HepG2 (cell line): ENCODE data around the gene PGC. TPM values are rescaled to one million over a fixed set of nuclear protein-coding genes. Genes with fewer than 3 reads are reported as not detected.
A peak's percentile ranks its signal among the peaks of the same experiment; 100 is the strongest.

Experiments used
- ARNT ChIP-seq: fragments of 450-650 bp; IDR thresholded peaks from 2 replicates; pipeline ENCODE4 v1.6.1; 2017
- ARNTL ChIP-seq: sonication (generic); formaldehyde crosslinking; IDR thresholded peaks from 2 replicates; pipeline ENCODE4 v1.4.0; 2020; ENCODE audit warnings: mild to moderate bottlenecking, missing genetic modification reagents
- ATF1 ChIP-seq: IDR thresholded peaks from 2 replicates; pipeline ENCODE4 v1.6.1; 2016; ENCODE audit warnings: mild to moderate bottlenecking, control low read depth
- CEBPB ChIP-seq: IDR thresholded peaks from 2 replicates; pipeline ENCODE4 v1.6.1; 2011; ENCODE audit warnings: low read depth, low read length, improper control_type of control experiment, borderline replicate concordance
- FOXA1 ChIP-seq, 2 experiments: fragments of 450-650 bp in 1 of 2; sonication (generic) in 1 of 2; formaldehyde crosslinking in 1 of 2; IDR thresholded peaks; 2 replicates each; pipeline versions ENCODE4 v1.4.0 to v1.6.1; 2016 to 2020; ENCODE audit warnings: missing genetic modification reagents in 1 of 2
- FOXP4 ChIP-seq: sonication (generic); formaldehyde crosslinking; IDR thresholded peaks from 2 replicates; pipeline ENCODE4 v1.4.0; 2020; ENCODE audit warnings: missing genetic modification reagents
- GATAD2A ChIP-seq: IDR thresholded peaks from 2 replicates; pipeline ENCODE4 v1.6.1; 2016
- GLI4 ChIP-seq: sonication (generic); formaldehyde crosslinking; IDR thresholded peaks from 2 replicates; pipeline ENCODE4 v1.5.1; 2020; ENCODE audit warnings: missing genetic modification reagents, mild to moderate bottlenecking, moderate library complexity, borderline replicate concordance
- HDAC2 ChIP-seq: sonication (generic); formaldehyde crosslinking; IDR thresholded peaks from 2 replicates; pipeline ENCODE4 v1.4.0; 2020; ENCODE audit warnings: missing genetic modification reagents
- HNRNPLL ChIP-seq: fragments of 200-400 bp; formaldehyde crosslinking; IDR thresholded peaks from 2 replicates; pipeline ENCODE4 v1.6.1; 2017; ENCODE audit warnings: mild to moderate bottlenecking, low read depth, low read length; ENCODE audit not compliant: poor library complexity, severe bottlenecking
- HOXA3 ChIP-seq: sonication (generic); formaldehyde crosslinking; IDR thresholded peaks from 2 replicates; pipeline ENCODE4 v1.5.0; 2020; ENCODE audit warnings: missing genetic modification reagents
- IRF2 ChIP-seq: IDR thresholded peaks from 2 replicates; pipeline ENCODE4 v1.6.1; 2018; ENCODE audit warnings: missing genetic modification reagents, missing compliant biosample characterization
- MXD3 ChIP-seq: IDR thresholded peaks from 2 replicates; pipeline ENCODE4 v1.6.1; 2016; ENCODE audit warnings: mild to moderate bottlenecking, missing biosample characterization, missing genetic modification reagents
- RAD51 ChIP-seq: fragments of 450-650 bp; IDR thresholded peaks from 2 replicates; pipeline ENCODE4 v1.6.1; 2016; ENCODE audit warnings: borderline replicate concordance
- SMAD1 ChIP-seq: sonication (generic); formaldehyde crosslinking; IDR thresholded peaks from 2 replicates; pipeline ENCODE4 v1.4.0; 2020; ENCODE audit warnings: missing genetic modification reagents, low read depth, mild to moderate bottlenecking, borderline replicate concordance
- SP140L ChIP-seq: sonication (generic); formaldehyde crosslinking; IDR thresholded peaks from 2 replicates; pipeline ENCODE4 v1.4.0; 2020; ENCODE audit warnings: missing genetic modification reagents, borderline replicate concordance
- SPEN ChIP-seq: sonication (generic); formaldehyde crosslinking; IDR thresholded peaks from 2 replicates; pipeline ENCODE4 v1.5.1; 2020; ENCODE audit warnings: low read depth, mild to moderate bottlenecking, missing genetic modification reagents
- ZFP82 ChIP-seq: sonication (generic); formaldehyde crosslinking; IDR thresholded peaks from 2 replicates; pipeline ENCODE4 v1.5.1; 2020; ENCODE audit warnings: mild to moderate bottlenecking, missing genetic modification reagents, borderline replicate concordance
- ZNF513 ChIP-seq: sonication (generic); formaldehyde crosslinking; conservative IDR thresholded peaks from 2 replicates; pipeline ENCODE4 v1.5.0; 2020; ENCODE audit warnings: missing genetic modification reagents
- ZNF605 ChIP-seq: sonication (generic); formaldehyde crosslinking; IDR thresholded peaks from 2 replicates; pipeline ENCODE4 v1.8.0; 2022; ENCODE audit warnings: mild to moderate bottlenecking, missing genetic modification reagents
- ZNF614 ChIP-seq: IDR thresholded peaks from 2 replicates; pipeline ENCODE4 v1.6.1; 2018; ENCODE audit warnings: missing biosample characterization, missing genetic modification reagents, inconsistent platforms, borderline replicate concordance
- ZNF747 ChIP-seq: sonication (generic); formaldehyde crosslinking; IDR thresholded peaks from 2 replicates; pipeline ENCODE4 v1.8.1; 2023; ENCODE audit warnings: missing genetic modification reagents, mild to moderate bottlenecking, borderline replicate concordance
- ZNF772 ChIP-seq: sonication (generic); formaldehyde crosslinking; IDR thresholded peaks from 2 replicates; pipeline ENCODE4 v1.5.0; 2020; ENCODE audit warnings: mild to moderate bottlenecking, missing genetic modification reagents
- ZNF792 ChIP-seq: IDR thresholded peaks from 2 replicates; pipeline ENCODE4 v1.6.1; 2016
- polyA plus RNA-seq, 8 experiments: library from polyadenylated mRNA; depleted of rRNA in 3 of 8; stranded (reverse) in 7 of 8; unstranded in 1 of 8; fragments of >200 nt; fragmentation: Illumina TruSeq in 4 of 8; extraction: Trizol in 4 of 8; gene quantifications; 2 replicates each; pipeline versions ENCODE4 v1.2.1 to v1.2.3, GENCODE V29; 2011 to 2016; ENCODE audit warnings: low read depth in 4 of 8, missing spikeins in 1 of 8, mixed read lengths in 1 of 8; ENCODE audit not compliant: insufficient read depth in 1 of 8
- total RNA-seq, 5 experiments: library from RNA; depleted of rRNA; stranded (reverse); fragments of >200 nt; fragmentation: Illumina TruSeq; extraction: Trizol; gene quantifications; 2 replicates each; pipeline ENCODE4 v1.2.3, GENCODE V29; 2016; ENCODE audit warnings: low read depth in 1 of 5
- TF ChIP-seq, protein P1 (sequence below): sonication (generic); formaldehyde crosslinking; IDR thresholded peaks from 2 replicates; pipeline ENCODE4 v1.5.0; 2020; ENCODE audit warnings: missing genetic modification reagents, mild to moderate bottlenecking, borderline replicate concordance
- TF ChIP-seq, protein P2 (sequence below): sonication (generic); formaldehyde crosslinking; IDR thresholded peaks from 2 replicates; pipeline ENCODE4 v1.5.1; 2020; ENCODE audit warnings: missing genetic modification reagents, mild to moderate bottlenecking, borderline replicate concordance

PGC gene
- total and polyA plus RNA-seq, 2 of the 13 experiments (the other 11 are each of a cell fraction or from before 2014, with no cell fraction given), result 426 to 502 TPM

- no peak for TF ChIP-seq SP140L
- no peak for TF ChIP-seq ZFP82 (CRISPR knock-in tag)
- TF ChIP-seq, protein P1, sequence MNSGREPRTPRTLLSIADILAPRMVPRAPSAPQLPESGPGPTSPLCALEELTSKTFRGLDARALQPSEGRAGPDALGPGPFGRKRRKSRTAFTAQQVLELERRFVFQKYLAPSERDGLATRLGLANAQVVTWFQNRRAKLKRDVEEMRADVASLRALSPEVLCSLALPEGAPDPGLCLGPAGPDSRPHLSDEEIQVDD, result no peak
- TF ChIP-seq ARNT, result no peak
- TF ChIP-seq CEBPB, result peak; percentile 100
- TF ChIP-seq GATAD2A (CRISPR knock-in tag), result peak; percentile 79
- TF ChIP-seq HOXA3 (CRISPR knock-in tag), result peak; percentile 88
- peak; percentile 88 for TF ChIP-seq ZNF792 (CRISPR knock-in tag)
- peak; percentile 45; the same call in 1 of the 2 replicates for TF ChIP-seq IRF2 (CRISPR knock-in tag)
- no peak for TF ChIP-seq ARNTL (CRISPR knock-in tag)
- peak; percentile 86 for TF ChIP-seq ZNF614
- TF ChIP-seq ZNF605 (CRISPR knock-in tag), result peak; percentile 82
- TF ChIP-seq RAD51, result no peak
- TF ChIP-seq ZNF747 (CRISPR knock-in tag), result no peak
- peak; percentile 57 for TF ChIP-seq MXD3 (CRISPR knock-in tag)
- peak; percentile 89; the same call in 1 of the 2 replicates for TF ChIP-seq GLI4 (CRISPR knock-in tag)
- peak; percentile 67 for TF ChIP-seq HNRNPLL
- TF ChIP-seq FOXP4 (CRISPR knock-in tag), result peak; percentile 74
- peak; percentile 79; the same call in 1 of the 2 replicates for TF ChIP-seq SPEN (CRISPR knock-in tag)
- TF ChIP-seq ZNF513 (CRISPR knock-in tag), result no peak
- TF ChIP-seq FOXA1 (IDR thresholded peaks at IDR 0.05), result no peak
- TF ChIP-seq FOXA1 (CRISPR knock-in tag; IDR thresholded peaks at IDR 0.05), result no peak
- TF ChIP-seq, protein P2, sequence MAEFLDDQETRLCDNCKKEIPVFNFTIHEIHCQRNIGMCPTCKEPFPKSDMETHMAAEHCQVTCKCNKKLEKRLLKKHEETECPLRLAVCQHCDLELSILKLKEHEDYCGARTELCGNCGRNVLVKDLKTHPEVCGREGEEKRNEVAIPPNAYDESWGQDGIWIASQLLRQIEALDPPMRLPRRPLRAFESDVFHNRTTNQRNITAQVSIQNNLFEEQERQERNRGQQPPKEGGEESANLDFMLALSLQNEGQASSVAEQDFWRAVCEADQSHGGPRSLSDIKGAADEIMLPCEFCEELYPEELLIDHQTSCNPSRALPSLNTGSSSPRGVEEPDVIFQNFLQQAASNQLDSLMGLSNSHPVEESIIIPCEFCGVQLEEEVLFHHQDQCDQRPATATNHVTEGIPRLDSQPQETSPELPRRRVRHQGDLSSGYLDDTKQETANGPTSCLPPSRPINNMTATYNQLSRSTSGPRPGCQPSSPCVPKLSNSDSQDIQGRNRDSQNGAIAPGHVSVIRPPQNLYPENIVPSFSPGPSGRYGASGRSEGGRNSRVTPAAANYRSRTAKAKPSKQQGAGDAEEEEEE (CRISPR knock-in tag), result peak; percentile 53; the same call in 1 of the 2 replicates
- no peak for TF ChIP-seq ATF1 (CRISPR knock-in tag)
- TF ChIP-seq SMAD1 (CRISPR knock-in tag), result no peak
- TF ChIP-seq ZNF772 (CRISPR knock-in tag), result no peak
- TF ChIP-seq HDAC2 (CRISPR knock-in tag), result peak; percentile 83; the same call in 1 of the 2 replicates
These were observed 23.5 kb downstream of the PGC start (continued) for GRCh38 chr6:41723530-41724227.
